HG02623 (cell line): ENCODE results near the gene SSC5D.

Experiments
- ATAC-seq: cut with Tn5 transposase; IDR thresholded peaks from one replicate; pipeline ENCODE4 v1.9.1; 2021; ENCODE audit warnings: moderate library complexity; ENCODE audit not compliant: unreplicated experiment

SSC5D gene

GRCh38 chr19:55535173-55535964, 47.1 kb downstream of the SSC5D start:
- ATAC-seq: no peak

DNA sequence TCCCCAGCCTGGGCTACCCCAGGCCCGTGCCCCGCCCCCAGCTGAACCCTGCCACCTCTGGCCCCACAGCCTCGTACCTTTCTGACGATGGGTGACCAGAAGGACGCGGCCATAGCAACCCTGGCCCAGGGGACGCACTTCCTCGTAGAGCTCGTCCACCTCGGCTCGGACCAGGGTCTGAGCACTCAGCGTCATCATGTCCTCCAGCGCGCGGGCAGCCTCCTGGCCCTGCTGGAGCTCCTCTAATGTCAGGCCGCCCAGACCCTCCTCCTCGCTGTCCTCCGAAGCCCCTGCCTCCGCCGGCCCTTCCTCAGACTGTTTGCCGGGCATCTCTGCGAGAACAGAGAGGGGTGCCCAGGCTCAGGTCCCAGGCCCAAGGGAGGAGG, 47.7 kb downstream of the SSC5D start:
- ATAC-seq: no peak

DNA sequence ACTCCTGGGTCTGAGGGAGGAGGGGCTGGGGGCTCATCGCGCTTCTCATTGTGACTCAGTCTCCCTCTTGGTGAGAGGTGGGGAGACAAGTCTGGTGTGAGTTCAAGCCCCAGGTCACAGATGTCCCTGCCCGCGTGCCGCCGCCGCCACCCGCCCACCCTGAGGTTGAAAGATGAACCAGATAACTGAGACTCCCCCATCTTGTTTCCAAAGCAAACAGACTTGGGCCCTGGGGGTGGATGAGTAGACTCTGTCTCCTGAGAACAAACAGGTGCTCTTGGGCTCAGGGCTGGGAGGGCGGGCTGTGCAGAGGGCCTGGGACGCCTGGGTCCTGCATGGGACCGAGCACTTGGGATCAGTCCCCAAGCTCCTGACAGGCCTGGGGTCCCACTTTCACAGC, 48.1 kb downstream of the SSC5D start:
- ATAC-seq: no peak

GRCh38 chr19:55536951-55537740, 48.9 kb downstream of the SSC5D start, which contains the start of gene SBK2:
SBK2 (minus strand) TSS chr19:55537133; CDS start chr19:55536294, 839 bp downstream.
- ATAC-seq: no peak

- ATAC-seq: no peak
Observed at GRCh38 chr19:55537741-55538111, 49.5 kb downstream of the SSC5D start.

- ATAC-seq: no peak
Observed at GRCh38 chr19:55538132-55538531, 49.9 kb downstream of the SSC5D start.

DNA sequence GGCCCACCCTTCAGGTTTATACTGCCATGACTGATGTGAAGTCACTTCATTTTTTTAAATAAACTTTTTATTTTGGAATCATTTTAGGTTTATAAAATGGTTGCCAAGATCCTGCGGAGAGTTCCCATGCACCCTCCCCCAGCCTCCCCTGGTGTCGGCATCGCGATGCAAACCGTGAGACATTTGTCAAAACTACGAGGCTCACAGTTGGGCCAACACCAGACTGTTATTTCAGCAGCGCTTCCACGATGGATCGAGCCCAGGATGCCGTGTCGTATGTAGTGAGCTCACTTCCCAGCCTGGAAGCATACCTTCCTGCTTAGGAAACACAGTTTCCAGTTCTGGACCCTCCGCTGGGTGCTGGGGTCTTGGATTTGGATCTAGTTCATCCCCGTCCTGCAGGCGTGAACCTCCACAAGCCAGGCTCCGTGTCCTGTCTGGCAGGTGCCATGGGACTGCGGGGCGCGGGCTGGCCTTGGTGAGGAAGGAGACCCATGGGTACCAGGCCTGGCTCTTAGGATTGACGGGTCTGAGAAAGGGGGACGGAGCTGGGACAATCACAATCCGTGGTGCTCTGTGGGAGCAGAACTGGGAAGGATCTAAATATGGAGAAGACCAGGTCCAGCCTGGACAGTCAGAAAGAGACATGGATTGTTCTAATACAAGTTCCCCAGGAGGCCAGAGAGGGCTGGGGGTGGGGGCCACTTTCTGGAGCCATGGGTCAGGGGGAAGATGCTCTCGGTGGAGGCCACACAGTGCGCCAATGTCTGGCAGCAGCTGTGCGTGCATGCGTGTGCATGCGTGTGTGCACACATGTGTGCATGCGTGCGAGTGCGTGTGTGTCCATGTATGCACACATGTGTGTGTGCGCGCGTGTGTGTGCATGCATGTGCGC, 51.1 kb downstream of the SSC5D start:
- no peak for ATAC-seq

- ATAC-seq: no peak
Observed at GRCh38 chr19:55540619-55541018, 52.4 kb downstream of the SSC5D start.

- ATAC-seq: no peak
Observed at GRCh38 chr19:55541091-55541490, 52.9 kb downstream of the SSC5D start.

DNA sequence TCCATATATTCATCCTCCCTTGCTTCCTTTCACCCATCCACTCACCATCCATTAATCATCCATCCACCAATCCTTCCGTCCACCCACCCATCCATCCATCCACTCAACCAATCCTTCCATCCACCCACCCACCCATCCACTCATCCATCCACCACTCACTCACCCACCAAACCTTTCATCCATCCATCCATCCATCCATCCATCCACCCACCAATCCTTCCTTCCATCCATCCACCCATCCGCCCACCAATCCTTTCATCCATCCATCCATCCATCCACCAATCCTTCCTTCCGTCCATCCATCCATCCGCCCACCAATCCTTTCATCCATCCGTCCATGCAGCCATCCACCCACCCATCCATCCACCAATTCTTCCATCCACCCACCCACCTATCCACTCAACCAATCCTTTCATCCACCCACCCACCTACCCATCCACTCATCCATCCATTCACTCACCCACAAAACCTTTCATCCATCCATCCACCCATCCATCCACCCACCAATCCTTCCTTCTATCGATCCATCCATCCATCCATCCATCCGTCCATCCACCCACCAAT, 54.1 kb downstream of the SSC5D start:
- no peak for ATAC-seq

GRCh38 chr19:55543567-55543966, 55.3 kb downstream of the SSC5D start:
- ATAC-seq: no peak

DNA sequence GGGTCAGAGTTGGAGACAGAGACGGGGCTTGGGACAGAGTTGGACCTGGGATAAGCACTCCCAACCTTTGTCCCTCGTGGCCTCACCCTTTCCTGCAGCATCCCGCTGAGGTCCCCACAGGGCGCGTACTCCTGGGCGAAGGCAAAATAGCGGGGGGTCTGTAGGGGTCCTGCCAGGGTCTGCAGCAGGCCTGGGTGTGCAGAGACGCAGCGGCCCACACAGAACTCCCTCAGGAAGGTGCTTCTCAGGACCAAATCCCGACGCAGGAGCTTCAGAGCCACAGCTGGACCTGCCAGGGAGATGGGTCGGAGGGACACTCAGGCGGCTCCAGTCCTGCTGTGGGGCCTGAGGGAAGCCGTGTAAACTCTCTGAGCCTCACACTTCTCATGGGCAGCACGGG, 55.8 kb downstream of the SSC5D start:
- no peak for ATAC-seq

- ATAC-seq: no peak
Observed at GRCh38 chr19:55544776-55545439, 56.7 kb downstream of the SSC5D start.

- ATAC-seq: no peak
Observed at GRCh38 chr19:55545443-55545842, 57.2 kb downstream of the SSC5D start, which contains the start of gene SBK3. SBK3 (minus strand) TSS chr19:55545543; CDS start chr19:55545543, 0 bp downstream.

GRCh38 chr19:55546011-55546410, 57.8 kb downstream of the SSC5D start:
- no peak for ATAC-seq

DNA sequence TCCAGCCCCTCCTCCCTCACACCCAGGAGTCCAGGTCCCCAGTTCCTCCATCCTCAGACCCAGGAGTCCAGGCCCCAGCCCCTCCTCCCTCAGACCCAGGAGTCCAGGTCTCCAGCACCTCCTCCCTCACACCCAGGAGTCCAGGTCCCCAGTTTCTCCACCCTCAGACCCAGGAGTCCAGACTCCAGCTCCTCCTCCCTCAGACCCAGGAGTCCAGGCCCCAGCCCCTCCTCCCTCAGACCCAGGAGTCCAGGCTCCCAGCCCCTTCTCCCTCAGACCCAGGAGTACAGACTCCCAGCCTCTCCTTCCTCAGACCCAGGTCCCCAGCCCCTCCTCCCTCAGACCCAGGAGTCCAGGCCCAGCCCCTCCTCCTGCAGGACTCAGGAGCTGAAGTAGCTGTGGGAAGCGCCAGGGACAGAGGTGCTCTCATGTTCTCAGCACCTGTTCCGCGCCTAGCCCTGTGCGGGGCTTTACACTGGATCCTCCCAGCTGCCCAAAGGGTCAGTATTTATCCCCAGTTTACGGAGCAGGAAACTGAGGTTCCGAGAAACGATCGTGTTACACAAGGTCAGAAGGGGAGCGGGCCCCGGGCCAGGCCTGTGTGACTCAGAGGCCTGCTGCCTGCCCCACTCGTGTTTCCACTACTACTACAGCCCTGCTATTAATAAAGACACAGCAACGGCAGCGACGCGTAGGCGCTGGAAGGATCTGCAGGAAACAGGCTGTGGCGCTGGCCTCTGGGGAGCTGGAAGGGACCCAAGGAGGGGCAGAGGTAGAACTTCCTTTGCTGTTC, 58.8 kb downstream of the SSC5D start:
- ATAC-seq: no peak

GRCh38 chr19:55549500-55550320, 61.5 kb downstream of the SSC5D start:
- no peak for ATAC-seq

DNA sequence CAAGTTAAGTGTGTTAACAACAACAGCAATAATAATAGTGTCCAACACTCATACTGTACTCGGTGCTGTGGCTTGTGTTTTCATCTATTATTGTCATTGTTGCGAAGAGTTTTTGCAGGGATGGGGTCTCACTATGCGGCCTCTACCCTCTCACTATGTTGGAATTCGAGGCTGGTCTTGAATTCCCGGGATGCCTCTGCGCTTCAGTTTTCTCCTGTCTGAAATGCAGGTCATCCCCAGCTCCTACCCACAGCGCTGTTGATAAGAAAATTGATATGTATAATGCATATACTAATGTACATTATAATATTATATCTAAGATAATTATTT, 62.0 kb downstream of the SSC5D start:
- no peak for ATAC-seq

GRCh38 chr19:55552206-55552605, 64.0 kb downstream of the SSC5D start:
- no peak for ATAC-seq
